Heart left ventricle (tissue), 16 donors: ENCODE data around the gene DNAH3. TPM values are rescaled to one million over a fixed set of nuclear protein-coding genes. Genes with fewer than 3 reads are reported as not detected.

ENCODE experiments used
- ATAC-seq, 4 donors: fragments of 200-7000 bp; cut with Tn5 transposase; one replicate each; pipeline ENCODE4 v1.9.1; 2020 to 2022; ENCODE audit warnings: moderate library complexity in 4 of 4, mild to moderate bottlenecking in 3 of 4, moderate number of reproducible peaks in 1 of 4
- DNase-seq, 5 donors: peaks; one replicate each; pipeline ENCODE4 v3.0.0-alpha.2; 2020
- H3K27ac ChIP-seq, 12 donors: fragments of 200-600 bp; sonication (generic) in 4 of 12; one replicate each; pipeline versions ENCODE4 v1.5.0 to v1.8.0; 2016 to 2022; ENCODE audit warnings: mild to moderate bottlenecking in 2 of 12
- H3K27me3 ChIP-seq, 9 donors: fragments of 200-600 bp; sonication (generic) in 2 of 9; one replicate each; pipeline versions ENCODE4 v1.5.1 to v1.8.0; 2016 to 2022; ENCODE audit warnings: mild to moderate bottlenecking in 3 of 9
- H3K36me3 ChIP-seq, 9 donors: fragments of 200-600 bp; sonication (generic) in 2 of 9; one replicate each; pipeline versions ENCODE4 v1.5.0 to v1.8.0; 2018 to 2022; ENCODE audit warnings: mild to moderate bottlenecking in 2 of 9
- H3K4me1 ChIP-seq, 12 donors: fragments of 200-600 bp; sonication (generic) in 4 of 12; one replicate each; pipeline versions ENCODE4 v1.5.0 to v1.8.0; 2016 to 2022; ENCODE audit warnings: mild to moderate bottlenecking in 3 of 12
- H3K4me3 ChIP-seq, 12 donors: fragments of 200-600 bp; sonication (generic) in 4 of 12; one replicate each; pipeline versions ENCODE4 v1.5.0 to v1.8.0; 2017 to 2022; ENCODE audit warnings: mild to moderate bottlenecking in 9 of 12, moderate library complexity in 4 of 12
- H3K9me3 ChIP-seq, 12 donors: fragments of 200-600 bp; sonication (generic) in 4 of 12; one replicate each; pipeline versions ENCODE4 v1.5.0 to v1.8.0; 2016 to 2022; ENCODE audit warnings: mild to moderate bottlenecking in 1 of 12
- CTCF ChIP-seq, 12 donors: fragments of 200-600 bp; sonication (generic) in 4 of 12; IDR thresholded peaks; one replicate each; pipeline versions ENCODE4 v1.5.0 to v1.8.0; 2018 to 2022; ENCODE audit warnings: antibody characterized with exemption in 12 of 12, mild to moderate bottlenecking in 5 of 12
- POLR2A ChIP-seq, 2 donors: fragments of 450-650 bp; IDR thresholded peaks; one replicate each; pipeline ENCODE4 v1.6.1; 2017; ENCODE audit warnings: antibody characterized with exemption in 2 of 2, mild to moderate bottlenecking in 2 of 2, moderate library complexity in 2 of 2
- WGBS, 4 donors: extraction: QIAGEN DNeasy Blood & Tissue Kit in 2 of 4; methylation state at CpG; one replicate each; pipeline versions ENCODE4 v1.1.5 to v1.1.7; 2013 to 2018; 5-methylcytosine and 5-hydroxymethylcytosine counted together
- intact Hi-C, 10 donors: fragments of 100-400 bp; cut with DNase I; formaldehyde crosslinking; loops; one replicate each; pipeline versions ENCODE4 v1.11.1 to v1.14.2; 2022
- polyA plus RNA-seq, 2 donors: library from polyadenylated mRNA; stranded (reverse); fragments of 200-250 nt; gene quantifications; one replicate each; pipeline ENCODE4 v1.2.3, GENCODE V29; 2013
- total RNA-seq, 9 donors: library from RNA; depleted of rRNA in 2 of 9; stranded (reverse); fragments of >200 nt in 2 of 9; fragmentation: NEBNext Ultra II Directional in 3 of 9; extraction: Animal tissue kit (Norgen Biotek cat#: 25700) in 3 of 9; gene quantifications; one replicate each; pipeline versions ENCODE4 v1.1.0 to v1.2.4, GENCODE V29; 2016 to 2023
- donor health status: ischemic (EF 13 %, LVEDD 7.1; RV severe dilation, severe dysfunction).
- donor health status: healthy with polysubstance abuse.
- donor health status: DM: no; HTN: yes; CAD: no.
- donor health status: DM: no; HTN: no; CAD: no.
- donor health status: ischemic (EF 25% LVEDD 6.9; RV normal size, moderate dysfunction).
- donor health status: ischemic (EF 25% LVEDD 5.7; RV mildly dilated, moderate dysfunction).
- donor health status: healthy.
- donor health status: DM: yes; HTN: yes; CAD: no.
- donor health status: ischemic (EF 35%, LVEDD 5.7; RV mildly dilated, moderate dysfunction).
- donor health status: nonischemic (EF 11% LVEDD 7.7; RV severe dilation, severe dysfunction).
- donor health status: DM: yes; HTN: yes; CAD: no.
- donor health status: PGD.
- donor health status: ischemic (EF 29% LVEDD 5.4; RV normal size, mild dysfunction).
- donor health status: nonischemic (EF 23%, LVEDD 6.1; RV moderate dilation, normal function).

Gene DNAH3
- total and polyA plus RNA-seq, 11 donors: 0.01 to 2.0 (median 0.87) TPM

GRCh38 chr16:21023509-21024202, 127.0 kb downstream of the DNAH3 start:
- intact Hi-C loops: loop anchor here in 1 of 10 donors (5.0 kb wide), 1 partner anchor 49 kb away; no protein-coding TSS in a partner anchor
- no peak overlapping the region for H3K4me3 ChIP-seq
- DNase-seq: peak in 4 of 5 donors; percentile 26 to 64 (median 48)
- no peaks in the 10 kb centered on the region for H3K36me3 ChIP-seq
- peaks cover 0 to 10% (median 0%) of the 10 kb centered on the region in 12 donors for H3K4me1 ChIP-seq
- TF ChIP-seq CTCF (IDR thresholded peaks at IDR 0.05) (no peak), POLR2A (IDR thresholded peaks at IDR 0.05) (no peak)
- 20 to 28% (median 22%) methylated on average over 9 of the region's 9 CpGs for WGBS, 4 donors
- peak overlapping the region in 3 of 12 donors; percentile 8 to 49 (median 26) for H3K27ac ChIP-seq
- peak; percentile 58 to 96 (median 94) for ATAC-seq
- no peaks in the 10 kb centered on the region for H3K27me3 ChIP-seq
- H3K9me3 ChIP-seq: no peaks in the 10 kb centered on the region

- H3K4me1 ChIP-seq: peaks cover 0 to 10% (median 0%) of the 10 kb centered on the region in 12 donors
- no peak for DNase-seq
- H3K9me3 ChIP-seq: no peaks in the 10 kb centered on the region
- no peaks in the 10 kb centered on the region for H3K27me3 ChIP-seq
- H3K36me3 ChIP-seq: no peaks in the 10 kb centered on the region
- intact Hi-C loops: loop anchor here in 1 of 10 donors (5.0 kb wide), 1 partner anchor 51 kb away; no protein-coding TSS in a partner anchor
- no peak overlapping the region for H3K27ac ChIP-seq
- no peak overlapping the region for H3K4me3 ChIP-seq
- no peak for ATAC-seq
- WGBS, 4 donors: 94 to 100% (median 98%) methylated on average over 1 of the region's 1 CpG
- TF ChIP-seq CTCF (IDR thresholded peaks at IDR 0.05) (no peak), POLR2A (IDR thresholded peaks at IDR 0.05) (no peak)
These were observed 129.3 kb downstream of the DNAH3 start for GRCh38 chr16:21021316-21021715.

DNA sequence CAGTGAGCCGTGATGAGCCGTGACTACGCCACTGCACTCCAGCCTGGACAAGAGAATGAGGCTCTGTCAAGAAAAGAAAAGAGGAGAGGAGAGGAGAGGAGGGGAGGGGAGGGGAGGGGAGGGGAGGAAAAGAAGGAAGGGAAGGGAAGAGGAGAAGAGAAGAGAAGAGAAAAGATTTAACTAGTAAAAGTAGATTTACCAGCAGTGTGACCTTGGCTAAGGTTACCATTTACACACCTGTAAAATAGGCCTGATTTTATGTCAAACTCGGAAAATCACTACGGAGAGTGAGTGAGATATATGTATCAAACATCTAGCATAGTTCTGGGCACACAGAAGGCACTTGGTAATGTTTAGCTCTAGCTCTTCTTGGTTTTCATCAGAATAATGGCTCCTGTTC, 140.8 kb downstream of the DNAH3 start:
- DNase-seq (no peak), ATAC-seq (no peak)
- Histone ChIP-seq H3K9me3 (peaks cover 0 to 13% (median 2%) of the 10 kb centered on the region in 12 donors), H3K4me3 (no peak overlapping the region), H3K4me1 (no peaks in the 10 kb centered on the region), H3K27me3 (no peaks in the 10 kb centered on the region), H3K36me3 (no peaks in the 10 kb centered on the region), H3K27ac (no peak overlapping the region)
- TF ChIP-seq POLR2A (IDR thresholded peaks at IDR 0.05) (no peak), CTCF (IDR thresholded peaks at IDR 0.05) (no peak)
- intact Hi-C loops: loop anchor here in 1 of 10 donors (10.0 kb wide), 1 partner anchor 165 kb away; no protein-coding TSS in a partner anchor
- WGBS, 4 donors: 93 to 99% (median 97%) methylated on average over 5 of the region's 5 CpGs

DNA sequence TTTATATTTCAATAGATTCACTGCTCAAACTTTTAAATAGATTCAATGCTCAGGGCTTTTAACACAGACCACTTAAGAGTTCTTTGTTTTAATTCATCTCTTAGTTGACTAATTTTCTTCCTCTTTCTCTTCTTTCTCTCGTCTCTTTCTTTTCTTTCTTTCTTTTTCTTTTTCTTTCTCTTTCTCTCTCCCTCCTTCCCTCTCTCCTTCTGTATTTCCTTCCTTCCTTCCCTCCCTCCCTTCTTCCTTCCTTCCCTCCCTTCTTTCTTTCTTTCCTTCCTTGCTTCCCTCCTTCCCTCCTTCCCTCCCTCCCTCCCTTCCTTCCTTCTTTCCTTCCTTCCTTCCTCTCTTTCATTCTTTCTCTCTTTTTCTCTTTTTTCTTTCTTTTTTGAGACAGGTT, 145.6 kb downstream of the DNAH3 start:
- intact Hi-C loops: loop anchor here in 1 of 10 donors (10.0 kb wide), 1 partner anchor 160 kb away; no protein-coding TSS in a partner anchor
- H3K9me3 ChIP-seq: no peaks in the 10 kb centered on the region
- ATAC-seq (no peak), DNase-seq (no peak)
- no peaks in the 10 kb centered on the region for H3K36me3 ChIP-seq
- no peak overlapping the region for H3K27ac ChIP-seq
- H3K4me1 ChIP-seq: no peaks in the 10 kb centered on the region
- H3K4me3 ChIP-seq: no peak overlapping the region
- no peaks in the 10 kb centered on the region for H3K27me3 ChIP-seq
- TF ChIP-seq POLR2A (IDR thresholded peaks at IDR 0.05) (no peak), CTCF (IDR thresholded peaks at IDR 0.05) (no peak)
- 60 to 74% (median 67%) methylated on average over 1 of the region's 1 CpG for whole genome bisulfite sequencing, 4 donors
